Right lobe of liver (tissue), 6 donors: ENCODE measurements around the gene NUP153. TPM values are rescaled to one million over a fixed set of nuclear protein-coding genes. Genes with fewer than 3 reads are reported as not detected.

Experiments
- ATAC-seq, 4 donors: fragments of 200-7000 bp; cut with Tn5 transposase; one replicate each; pipeline ENCODE4 v1.9.1; 2020; ENCODE audit warnings: mild to moderate bottlenecking in 4 of 4, moderate library complexity in 4 of 4
- DNase-seq, 3 donors: peaks; one replicate each; pipeline ENCODE4 v3.0.0-alpha.2; 2020
- H3K27ac ChIP-seq, 3 donors: fragments of 200-600 bp; one replicate each; pipeline ENCODE4 v1.8.0; 2022
- H3K27me3 ChIP-seq, 2 donors: fragments of 200-600 bp; one replicate each; pipeline ENCODE4 v1.8.0; 2022
- H3K36me3 ChIP-seq, 4 donors: fragments of 200-600 bp; sonication (generic) in 1 of 4; one replicate each; pipeline versions ENCODE4 v1.5.1 to v1.8.0; 2017 to 2022; ENCODE audit warnings: control low read depth in 1 of 4
- H3K4me1 ChIP-seq, 4 donors: fragments of 200-600 bp; sonication (generic) in 1 of 4; one replicate each; pipeline versions ENCODE4 v1.5.1 to v1.8.0; 2017 to 2022; ENCODE audit warnings: control low read depth in 1 of 4
- H3K4me3 ChIP-seq, 3 donors: fragments of 200-600 bp; one replicate each; pipeline ENCODE4 v1.8.0; 2022
- H3K9me3 ChIP-seq, 4 donors: fragments of 200-600 bp; sonication (generic) in 1 of 4; one replicate each; pipeline versions ENCODE4 v1.5.1 to v1.8.0; 2017 to 2022; ENCODE audit warnings: control low read depth in 1 of 4
- POLR2A ChIP-seq: fragments of 450-650 bp; IDR thresholded peaks from one replicate; pipeline ENCODE4 v1.6.1; 2017; ENCODE audit warnings: antibody characterized with exemption, mild to moderate bottlenecking
- WGBS: methylation state at CpG from one replicate; pipeline ENCODE4 v1.1.6; 2018; ENCODE audit warnings: low coverage, low lambda C conversion rate; ENCODE audit not compliant: insufficient coverage; ENCODE audit errors: missing lambda C conversion rate; 5-methylcytosine and 5-hydroxymethylcytosine counted together
- intact Hi-C, 2 donors: fragments of 100-400 bp; cut with DNase I; formaldehyde crosslinking; loops; one replicate each; pipeline versions ENCODE4 v1.11.2 to v1.14.1; 2022
- small RNA-seq, 2 experiments: library from RNA; depleted of rRNA; stranded (forward); fragments of <200 nt; gene quantifications; one replicate each; pipeline ENCODE3, GENCODE V24; 2016
- total RNA-seq, 6 experiments: library from RNA; depleted of rRNA in 2 of 6; stranded (reverse); fragments of >200 nt in 2 of 6; fragmentation: NEBNext Ultra II Directional in 3 of 6; extraction: Animal tissue kit (Norgen Biotek cat#: 25700) in 3 of 6; gene quantifications; one replicate each; pipeline versions ENCODE4 v1.1.0 to v1.2.4, GENCODE V29; 2016 to 2023
- TF ChIP-seq, protein P1 (sequence below), 4 donors: fragments of 200-600 bp in 3 of 4; fragments of 450-650 bp in 1 of 4; IDR thresholded peaks; one replicate each; pipeline versions ENCODE4 v1.5.1 to v1.8.0; 2016 to 2022; ENCODE audit warnings: antibody characterized with exemption in 4 of 4, mild to moderate bottlenecking in 2 of 4
- donor health status: DM: no; HTN: yes; CAD: no.
- donor health status: DM: no; HTN: no; CAD: no.
- donor health status: DM: no; HTN: no; CAD: no.
- donor health status: DM: no; HTN: yes; CAD: no.
- donor health status: DM: no; HTN: yes; CAD: no.

Gene NUP153
- total RNA-seq, 6 experiments from 2014 or later = 14.6 to 20.8 (median 19.0) TPM

DNA sequence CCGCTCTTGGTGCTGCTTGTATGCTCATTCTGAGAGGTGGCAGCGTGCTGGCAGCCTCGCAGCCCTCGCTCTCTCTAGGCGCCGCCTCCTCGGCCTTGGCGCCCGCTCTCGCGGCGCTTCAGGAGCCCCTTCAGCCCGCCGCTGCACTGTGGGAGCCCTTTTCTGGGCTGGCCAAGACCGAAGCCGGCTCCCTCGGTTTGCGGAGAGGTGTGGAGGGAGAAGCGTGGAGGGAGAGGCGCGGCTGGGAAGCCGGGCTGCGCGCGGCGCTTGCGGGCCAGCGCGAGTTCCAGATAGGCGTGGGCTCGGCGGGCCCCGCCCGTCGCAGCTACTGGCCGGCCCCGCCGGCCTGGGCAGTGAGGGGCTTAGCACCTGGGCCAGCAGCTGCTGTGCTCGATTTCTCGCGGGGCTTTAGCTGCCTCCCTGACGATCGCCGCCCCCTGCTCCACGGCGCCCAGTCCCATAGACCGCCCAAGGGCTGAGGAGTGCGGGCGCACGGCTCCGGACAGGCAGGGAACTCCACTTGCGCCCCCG is 126.1 kb downstream of the NUP153 start:
- peak overlapping the region; percentile 34 to 50 (median 43) for H3K4me3 ChIP-seq
- peak in 1 of 3 donors; percentile 28 for DNase-seq
- peaks cover 0 to 10% (median 0%) of the 10 kb centered on the region in 4 donors for H3K4me1 ChIP-seq
- no peaks in the 10 kb centered on the region for H3K9me3 ChIP-seq
- no peaks in the 10 kb centered on the region for H3K36me3 ChIP-seq
- TF ChIP-seq, protein P1, sequence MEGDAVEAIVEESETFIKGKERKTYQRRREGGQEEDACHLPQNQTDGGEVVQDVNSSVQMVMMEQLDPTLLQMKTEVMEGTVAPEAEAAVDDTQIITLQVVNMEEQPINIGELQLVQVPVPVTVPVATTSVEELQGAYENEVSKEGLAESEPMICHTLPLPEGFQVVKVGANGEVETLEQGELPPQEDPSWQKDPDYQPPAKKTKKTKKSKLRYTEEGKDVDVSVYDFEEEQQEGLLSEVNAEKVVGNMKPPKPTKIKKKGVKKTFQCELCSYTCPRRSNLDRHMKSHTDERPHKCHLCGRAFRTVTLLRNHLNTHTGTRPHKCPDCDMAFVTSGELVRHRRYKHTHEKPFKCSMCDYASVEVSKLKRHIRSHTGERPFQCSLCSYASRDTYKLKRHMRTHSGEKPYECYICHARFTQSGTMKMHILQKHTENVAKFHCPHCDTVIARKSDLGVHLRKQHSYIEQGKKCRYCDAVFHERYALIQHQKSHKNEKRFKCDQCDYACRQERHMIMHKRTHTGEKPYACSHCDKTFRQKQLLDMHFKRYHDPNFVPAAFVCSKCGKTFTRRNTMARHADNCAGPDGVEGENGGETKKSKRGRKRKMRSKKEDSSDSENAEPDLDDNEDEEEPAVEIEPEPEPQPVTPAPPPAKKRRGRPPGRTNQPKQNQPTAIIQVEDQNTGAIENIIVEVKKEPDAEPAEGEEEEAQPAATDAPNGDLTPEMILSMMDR (IDR thresholded peaks at IDR 0.05) = no peak
- no peak for TF ChIP-seq POLR2A
- ATAC-seq = peak; percentile 59 to 83 (median 71)
- intact Hi-C loops = loop anchor here (5.0 kb wide), 2 partner anchors 303 to 423 kb away; no protein-coding TSS in a partner anchor
- WGBS = 8% methylated on average over 14 of the region's 53 CpGs
- H3K27ac ChIP-seq = no peak overlapping the region
- H3K27me3 ChIP-seq = no peaks in the 10 kb centered on the region

DNA sequence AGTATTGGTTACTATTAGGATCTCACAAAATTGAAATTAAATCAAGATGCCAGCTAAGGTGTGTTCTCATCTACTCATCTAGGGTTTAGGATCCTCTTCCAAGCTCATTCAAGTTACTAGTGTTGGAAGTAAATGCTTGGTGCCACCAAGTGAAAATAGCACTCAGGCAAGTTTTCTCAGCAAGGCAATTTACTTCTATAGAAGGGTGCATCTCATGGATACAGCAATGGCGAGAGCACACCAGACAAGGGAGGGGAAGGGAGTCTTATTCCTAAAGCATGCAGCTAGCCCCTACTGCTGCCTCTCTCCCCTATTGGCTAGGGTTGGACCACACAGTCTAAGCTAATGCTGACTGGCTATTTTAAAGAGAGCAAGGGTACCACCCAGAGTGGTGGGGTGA is 129.7 kb downstream of the NUP153 start:
- Histone ChIP-seq H3K27ac (no peak overlapping the region), H3K9me3 (no peaks in the 10 kb centered on the region), H3K4me1 (no peaks in the 10 kb centered on the region), H3K36me3 (no peaks in the 10 kb centered on the region), H3K27me3 (no peaks in the 10 kb centered on the region), H3K4me3 (no peak overlapping the region)
- intact Hi-C loops = no loop called here
- WGBS = 100% methylated on average over 1 of the region's 1 CpG
- TF ChIP-seq, protein P1 (IDR thresholded peaks at IDR 0.05) = no peak
- TF ChIP-seq POLR2A = no peak
- no peak for ATAC-seq
- DNase-seq = no peak

DNA sequence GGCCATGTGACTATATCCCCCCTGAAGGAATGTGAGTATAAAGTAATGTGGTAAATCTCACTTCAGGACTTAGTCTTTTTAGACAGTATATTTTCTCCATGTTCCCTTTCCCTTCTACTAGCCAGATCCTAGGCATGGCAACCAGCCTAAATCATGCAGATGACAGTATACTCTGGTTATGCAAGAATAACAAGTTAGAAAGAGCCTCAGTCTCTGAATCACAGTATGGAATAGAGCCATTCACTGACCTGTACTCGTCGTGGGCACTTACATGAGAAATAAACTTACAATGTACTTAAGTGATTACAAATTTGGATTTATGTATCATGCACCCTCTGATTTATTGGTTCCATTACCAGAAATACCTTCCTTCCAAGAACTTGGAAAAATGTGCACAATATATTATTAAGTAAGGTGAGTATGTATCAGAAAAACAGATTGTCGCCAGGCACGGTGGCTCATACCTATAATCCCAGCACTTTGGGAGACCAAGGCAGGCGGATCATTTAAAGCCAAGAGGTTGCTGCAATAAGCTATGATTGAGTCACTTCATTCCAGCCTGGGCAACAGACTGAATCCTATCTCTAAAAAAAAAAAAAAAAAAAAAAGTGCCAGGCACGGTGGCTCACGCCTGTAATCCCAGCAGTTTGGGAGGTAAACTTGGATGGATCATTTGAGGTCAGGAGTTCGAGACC is 131.7 kb downstream of the NUP153 start:
- peak in 3 of 4 donors; percentile 43 to 90 (median 44) for ATAC-seq
- Histone ChIP-seq H3K27me3 (no peaks in the 10 kb centered on the region), H3K27ac (no peak overlapping the region), H3K36me3 (no peaks in the 10 kb centered on the region), H3K4me1 (peaks cover 0 to 10% (median 5%) of the 10 kb centered on the region in 4 donors), H3K4me3 (no peak overlapping the region), H3K9me3 (no peaks in the 10 kb centered on the region)
- 59% methylated on average over 7 of the region's 8 CpGs for WGBS
- intact Hi-C loops = no loop called here
- TF ChIP-seq, protein P1 (IDR thresholded peaks at IDR 0.05) = no peak
- TF ChIP-seq POLR2A = no peak
- no peak for DNase-seq

DNA sequence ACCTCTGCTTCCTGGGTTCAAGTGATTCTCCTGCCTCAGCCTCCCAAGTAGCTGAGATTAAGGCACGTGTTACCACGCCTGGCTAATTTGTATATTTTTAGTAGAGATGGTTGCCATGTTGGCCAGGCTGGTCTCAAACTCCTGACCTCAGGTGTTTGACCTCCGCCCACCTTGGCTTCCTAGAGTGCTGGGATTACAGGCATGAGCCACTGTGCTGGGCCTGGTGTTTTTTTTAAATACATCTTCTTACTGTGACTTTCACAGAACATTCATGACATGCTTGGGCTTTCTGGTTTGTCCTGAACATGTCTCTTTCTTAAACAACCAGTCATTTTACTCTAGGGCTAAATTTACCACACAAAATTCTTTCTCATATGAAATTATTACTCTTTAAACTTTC is 141.3 kb downstream of the NUP153 start:
- peaks cover 0 to 6% (median 2%) of the 10 kb centered on the region in 4 donors for H3K4me1 ChIP-seq
- H3K27me3 ChIP-seq = no peaks in the 10 kb centered on the region
- intact Hi-C loops = no loop called here
- no peak overlapping the region for H3K4me3 ChIP-seq
- DNase-seq = no peak
- no peak for ATAC-seq
- WGBS = 80% methylated on average over 1 of the region's 3 CpGs
- no peaks in the 10 kb centered on the region for H3K9me3 ChIP-seq
- no peaks in the 10 kb centered on the region for H3K36me3 ChIP-seq
- TF ChIP-seq, protein P1 (IDR thresholded peaks at IDR 0.05) = no peak
- no peak for TF ChIP-seq POLR2A
- H3K27ac ChIP-seq = no peak overlapping the region

Small RNA genes lying within 50 kb of the gene (small RNA-seq; reads per million reads assigned to genes)
- 0 reads per million in 2 experiments for gene RF00019
- 40.2 to 79.5 reads per million in 2 experiments for gene RNA5SP204
- 0 reads per million in 2 experiments for gene RNU6-190P
- gene SUMO2P13 = 0 reads per million in 2 experiments

Other genes starting within 250 kb of the NUP153 start
- gene FAM8A1, start 106.6 kb downstream of the NUP153 start, total RNA-seq = 10 to 100 TPM; 27.5 to 51.4 (median 41.3) TPM